H9 (cell line): ENCODE data around the gene PTRHD1. TPM values are rescaled to one million over a fixed set of nuclear protein-coding genes. Genes with fewer than 3 reads are reported as not detected.

Experiments used
- DNase-seq: peaks from one replicate; pipeline ENCODE4 v3.0.0-alpha.2; 2017
- H2AFZ ChIP-seq: one replicate; pipeline ENCODE4 v1.6.1; 2013; ENCODE audit warnings: mild to moderate bottlenecking, low read length, control low read depth, moderate library complexity
- H2AK5ac ChIP-seq: 2 replicates; pipeline ENCODE4 v1.6.1; 2013; ENCODE audit warnings: low read length, control low read depth, mixed read lengths; ENCODE audit not compliant: insufficient read length
- H2BK120ac ChIP-seq: one replicate; pipeline ENCODE4 v1.6.1; 2013; ENCODE audit warnings: low read depth, mild to moderate bottlenecking, low read length, control low read depth, inconsistent platforms; ENCODE audit not compliant: poor library complexity, severe bottlenecking
- H2BK12ac ChIP-seq: 2 replicates; pipeline ENCODE4 v1.6.1; 2013; ENCODE audit warnings: low read length, control low read depth, mixed read lengths, low read depth; ENCODE audit not compliant: insufficient read length
- H2BK15ac ChIP-seq: 2 replicates; pipeline ENCODE4 v1.6.1; 2013; ENCODE audit warnings: low read depth, low read length, control low read depth
- H2BK20ac ChIP-seq: one replicate; pipeline ENCODE4 v1.6.1; 2013; ENCODE audit warnings: low read depth, mild to moderate bottlenecking, low read length, control low read depth, inconsistent platforms; ENCODE audit not compliant: poor library complexity, severe bottlenecking
- H2BK5ac ChIP-seq: 2 replicates; pipeline ENCODE4 v1.6.1; 2013; ENCODE audit warnings: low read length, control low read depth, mixed read lengths; ENCODE audit not compliant: insufficient read length
- H3K14ac ChIP-seq: 2 replicates; pipeline ENCODE4 v1.6.1; 2013; ENCODE audit warnings: low read length, control low read depth; ENCODE audit not compliant: insufficient read depth
- H3K18ac ChIP-seq: 2 replicates; pipeline ENCODE4 v1.6.1; 2013; ENCODE audit warnings: low read depth, mild to moderate bottlenecking, mixed read lengths, low read length, control low read depth; ENCODE audit not compliant: insufficient read length
- H3K23ac ChIP-seq: 2 replicates; pipeline ENCODE4 v1.6.1; 2013; ENCODE audit warnings: low read length, control low read depth, mixed read lengths, low read depth; ENCODE audit not compliant: insufficient read length
- H3K23me2 ChIP-seq: 2 replicates; pipeline ENCODE4 v1.6.1; 2013; ENCODE audit warnings: low read depth, mild to moderate bottlenecking, mixed read lengths, low read length, control low read depth; ENCODE audit not compliant: insufficient read length, poor library complexity, severe bottlenecking
- H3K27ac ChIP-seq: 2 replicates; pipeline ENCODE4 v1.5.1; 2013; ENCODE audit warnings: low read length, control low read depth, mixed read lengths, low read depth; ENCODE audit not compliant: insufficient read length
- H3K27me3 ChIP-seq: 2 replicates; pipeline ENCODE4 v1.6.1; 2013; ENCODE audit warnings: low read length, control low read depth, inconsistent platforms; ENCODE audit not compliant: insufficient read depth
- H3K4ac ChIP-seq: 2 replicates; pipeline ENCODE4 v1.6.1; 2013; ENCODE audit warnings: low read depth, mild to moderate bottlenecking, control low read depth, inconsistent platforms, low read length, moderate library complexity
- H3K4me1 ChIP-seq: 2 replicates; pipeline ENCODE4 v1.6.1; 2013; ENCODE audit warnings: low read length, control low read depth, inconsistent platforms; ENCODE audit not compliant: insufficient read depth
- H3K4me2 ChIP-seq: 2 replicates; pipeline ENCODE4 v1.6.1; 2013; ENCODE audit warnings: low read length, control low read depth, mixed read lengths; ENCODE audit not compliant: insufficient read length, insufficient read depth
- H3K56ac ChIP-seq: 2 replicates; pipeline ENCODE4 v1.6.1; 2013; ENCODE audit warnings: low read depth, mild to moderate bottlenecking, mixed read lengths, low read length, control low read depth; ENCODE audit not compliant: insufficient read length
- H3K79me1 ChIP-seq: 2 replicates; pipeline ENCODE4 v1.6.1; 2013; ENCODE audit warnings: low read depth, mild to moderate bottlenecking, moderate library complexity, low read length, control low read depth, inconsistent platforms; ENCODE audit not compliant: insufficient read depth, poor library complexity, severe bottlenecking
- H3K79me2 ChIP-seq: 2 replicates; pipeline ENCODE4 v1.6.1; 2013; ENCODE audit warnings: low read length, control low read depth, inconsistent platforms; ENCODE audit not compliant: insufficient read depth
- H3K9ac ChIP-seq: 2 replicates; pipeline ENCODE4 v1.6.1; 2013; ENCODE audit warnings: low read length, control low read depth, mixed read lengths; ENCODE audit not compliant: insufficient read length; ENCODE audit errors: extremely low read depth
- H3K9me3 ChIP-seq: one replicate; pipeline ENCODE4 v1.6.1; 2013; ENCODE audit warnings: low read depth, low read length, inconsistent platforms; ENCODE audit not compliant: control insufficient read depth
- H3T11ph ChIP-seq: one replicate; pipeline ENCODE4 v1.6.1; 2013; ENCODE audit warnings: mild to moderate bottlenecking, low read length, control low read depth, inconsistent platforms
- H4K20me1 ChIP-seq: one replicate; pipeline ENCODE4 v1.6.1; 2013; ENCODE audit not compliant: control insufficient read depth, insufficient read length, insufficient read depth
- H4K5ac ChIP-seq: 2 replicates; pipeline ENCODE4 v1.6.1; 2013; ENCODE audit warnings: low read depth, mild to moderate bottlenecking, mixed read lengths, low read length, control low read depth; ENCODE audit not compliant: insufficient read length
- H4K8ac ChIP-seq: replicated peaks from 2 replicates; pipeline ENCODE4 v1.6.1; 2013; ENCODE audit warnings: low read length, control low read depth, mixed read lengths, low read depth; ENCODE audit not compliant: insufficient read length
- H4K91ac ChIP-seq: 2 replicates; pipeline ENCODE4 v1.6.1; 2013; ENCODE audit warnings: low read depth, mild to moderate bottlenecking, moderate library complexity, mixed read lengths, low read length, control low read depth; ENCODE audit not compliant: insufficient read length
- H3K27ac Mint-ChIP-seq, 3 experiments: 2 replicates in 2 of 3; 3 replicates in 1 of 3; pipeline ENCODE4 v1.8.0; 2020 to 2021; ENCODE audit warnings: mixed read lengths in 3 of 3, mild to moderate bottlenecking in 1 of 3, moderate library complexity in 1 of 3
- H3K27me3 Mint-ChIP-seq: 2 replicates; pipeline ENCODE4 v1.8.0; 2021; ENCODE audit warnings: low read depth, mild to moderate bottlenecking, moderate library complexity, mixed read lengths
- H3K36me3 Mint-ChIP-seq, 3 experiments: 2 replicates in 2 of 3; 3 replicates in 1 of 3; pipeline ENCODE4 v1.8.0; 2020 to 2021; ENCODE audit warnings: low read depth in 3 of 3, mixed read lengths in 3 of 3; ENCODE audit not compliant: insufficient read depth in 1 of 3
- H3K4me1 Mint-ChIP-seq, 2 experiments: 2 replicates each; pipeline ENCODE4 v1.8.0; 2020; ENCODE audit warnings: mixed read lengths in 2 of 2
- H3K4me3 Mint-ChIP-seq, 2 experiments: 2 replicates in 1 of 2; 3 replicates in 1 of 2; pipeline ENCODE4 v1.8.0; 2020 to 2021; ENCODE audit warnings: mild to moderate bottlenecking in 2 of 2, mixed read lengths in 2 of 2, moderate library complexity in 1 of 2
- H3K9me3 Mint-ChIP-seq, 2 experiments: 2 replicates in 1 of 2; 3 replicates in 1 of 2; pipeline ENCODE4 v1.8.0; 2020; ENCODE audit warnings: mild to moderate bottlenecking in 2 of 2, mixed read lengths in 2 of 2, moderate library complexity in 1 of 2
- WGBS: extraction: QIAGEN DNeasy Blood & Tissue Kit; methylation state at CpG from one replicate; pipeline ENCODE4 v1.1.7; 2013; ENCODE audit warnings: missing lambda C conversion rate, low lambda C conversion rate, mixed read lengths; ENCODE audit not compliant: insufficient read length; ENCODE audit errors: extremely low coverage; 5-methylcytosine and 5-hydroxymethylcytosine counted together
- total RNA-seq: library from RNA; stranded (reverse); gene quantifications from 2 replicates; pipeline ENCODE4 v1.2.1, GENCODE V29; 2021
- TF ChIP-seq, protein P1 (sequence below): fragments of 200-600 bp; sonication (generic); conservative IDR thresholded peaks from 3 replicates; pipeline ENCODE4 v1.8.0; 2021; ENCODE audit warnings: antibody characterized with exemption, mild to moderate bottlenecking

PTRHD1 gene
- total RNA-seq, 1 experiment from 2014 or later, result 43.7 TPM

DNA sequence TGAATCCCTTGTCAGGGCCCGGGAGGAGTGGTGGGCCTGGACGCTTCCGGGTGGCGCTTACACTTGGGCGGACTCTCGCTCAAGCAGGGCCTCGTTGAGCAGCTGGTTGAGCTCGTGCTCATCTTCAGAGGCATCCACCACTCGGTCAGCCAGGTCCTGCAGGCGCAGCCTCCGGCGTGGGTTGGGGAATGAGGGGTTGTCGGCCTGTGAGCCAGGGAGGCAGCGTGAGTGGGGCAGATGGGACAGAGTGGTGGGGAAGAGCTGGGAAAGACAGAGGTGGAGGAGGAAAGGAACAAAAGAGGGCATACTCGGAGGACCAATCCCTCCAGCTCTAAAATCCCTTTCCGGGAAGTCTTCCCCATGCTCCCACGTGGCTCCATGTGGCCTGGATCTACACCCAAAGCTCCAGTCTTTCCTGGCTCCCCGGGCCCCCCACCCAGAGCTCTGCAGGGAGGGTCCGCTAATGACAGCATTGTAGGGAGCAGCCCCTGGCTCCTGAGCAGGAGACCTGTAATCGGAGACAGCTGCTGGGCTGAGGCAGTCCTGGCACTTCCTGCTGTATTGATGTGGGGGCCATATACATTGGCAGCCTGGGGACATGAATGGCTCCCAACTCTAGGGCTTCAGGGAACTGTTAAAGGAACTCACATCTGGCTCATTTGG lies 41.7 kb upstream of the PTRHD1 start:
- no peaks in the 10 kb centered on the region for H3K79me1 ChIP-seq
- Mint-ChIP-seq H3K27me3 (no peaks in the 10 kb centered on the region; the same call in none of the 2 replicates), H3K9me3 (peaks cover 0 to 7% of the 10 kb centered on the region in 2 experiments; a peak in 3 of 5 replicates), H3K4me1 (peaks cover 22% of the 10 kb centered on the region in 2 experiments), H3K27ac (peak overlapping the region in 1 of 3 experiments; percentile 70; a peak in 1 of 7 replicates), H3K4me3 (no peak overlapping the region), H3K36me3 (peaks cover 42 to 46% (median 42%) of the 10 kb centered on the region in 3 experiments)
- H2BK20ac ChIP-seq, result no peak overlapping the region
- no peak overlapping the region for H2BK12ac ChIP-seq
- WGBS, result no CpG with 5 or more reads among the region's 20 CpGs
- no peak overlapping the region for H3K27ac ChIP-seq
- no peak overlapping the region for H3K9ac ChIP-seq
- no peak overlapping the region for H3K14ac ChIP-seq
- no peak overlapping the region for H4K5ac ChIP-seq
- peaks cover 2% of the 10 kb centered on the region; the same call in 1 of the 2 replicates for H3K4me1 ChIP-seq
- no peak overlapping the region for H2AFZ ChIP-seq
- DNase-seq, result no peak
- H3K79me2 ChIP-seq, result no peaks in the 10 kb centered on the region
- TF ChIP-seq, protein P1, sequence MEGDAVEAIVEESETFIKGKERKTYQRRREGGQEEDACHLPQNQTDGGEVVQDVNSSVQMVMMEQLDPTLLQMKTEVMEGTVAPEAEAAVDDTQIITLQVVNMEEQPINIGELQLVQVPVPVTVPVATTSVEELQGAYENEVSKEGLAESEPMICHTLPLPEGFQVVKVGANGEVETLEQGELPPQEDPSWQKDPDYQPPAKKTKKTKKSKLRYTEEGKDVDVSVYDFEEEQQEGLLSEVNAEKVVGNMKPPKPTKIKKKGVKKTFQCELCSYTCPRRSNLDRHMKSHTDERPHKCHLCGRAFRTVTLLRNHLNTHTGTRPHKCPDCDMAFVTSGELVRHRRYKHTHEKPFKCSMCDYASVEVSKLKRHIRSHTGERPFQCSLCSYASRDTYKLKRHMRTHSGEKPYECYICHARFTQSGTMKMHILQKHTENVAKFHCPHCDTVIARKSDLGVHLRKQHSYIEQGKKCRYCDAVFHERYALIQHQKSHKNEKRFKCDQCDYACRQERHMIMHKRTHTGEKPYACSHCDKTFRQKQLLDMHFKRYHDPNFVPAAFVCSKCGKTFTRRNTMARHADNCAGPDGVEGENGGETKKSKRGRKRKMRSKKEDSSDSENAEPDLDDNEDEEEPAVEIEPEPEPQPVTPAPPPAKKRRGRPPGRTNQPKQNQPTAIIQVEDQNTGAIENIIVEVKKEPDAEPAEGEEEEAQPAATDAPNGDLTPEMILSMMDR, result no peak
- H3K23me2 ChIP-seq, result no peaks in the 10 kb centered on the region
- no peak overlapping the region for H3K4ac ChIP-seq
- no peak overlapping the region for H2AK5ac ChIP-seq
- H3K4me2 ChIP-seq, result no peak overlapping the region
- no peak overlapping the region for H4K8ac ChIP-seq
- H3K27me3 ChIP-seq, result no peaks in the 10 kb centered on the region
- no peak overlapping the region for H2BK120ac ChIP-seq
- no peaks in the 10 kb centered on the region for H4K20me1 ChIP-seq
- H2BK5ac ChIP-seq, result no peak overlapping the region
- no peak overlapping the region for H3K23ac ChIP-seq
- no peak overlapping the region for H3T11ph ChIP-seq
- no peak overlapping the region for H3K56ac ChIP-seq
- no peak overlapping the region for H2BK15ac ChIP-seq
- no peak overlapping the region for H4K91ac ChIP-seq
- no peak overlapping the region for H3K18ac ChIP-seq
- no peaks in the 10 kb centered on the region for H3K9me3 ChIP-seq
